GM23338 (cell line): ENCODE results near the gene SMAGP.

Experiments used
- CREB1 ChIP-seq: fragments of 250-450 bp; sonication (Bioruptor Pico); IDR thresholded peaks from 2 replicates; pipeline ENCODE4 v1.5.0; 2020; ENCODE audit warnings: low read depth, mild to moderate bottlenecking, moderate library complexity
- CTCF ChIP-seq, 2 experiments: fragments of 200-600 bp in 1 of 2; sonication (generic) in 1 of 2; conservative IDR thresholded peaks; 2 replicates each; pipeline versions ENCODE4 v1.5.1 to v1.6.1; 2016 to 2017; ENCODE audit warnings: antibody characterized with exemption in 2 of 2, low read depth in 2 of 2, mild to moderate bottlenecking in 2 of 2, moderate library complexity in 1 of 2
- ETS1 ChIP-seq: IDR thresholded peaks from 2 replicates; pipeline ENCODE4 v1.6.1; 2016; ENCODE audit warnings: antibody characterized with exemption
- EZH2 ChIP-seq: fragments of 200-600 bp; sonication (generic); IDR thresholded peaks from one replicate; pipeline ENCODE4 v1.8.0; 2017; ENCODE audit warnings: antibody characterized with exemption, mild to moderate bottlenecking, low read depth; ENCODE audit not compliant: unreplicated experiment
- EZH2phosphoT487 ChIP-seq: fragments of 200-600 bp; sonication (generic); IDR thresholded peaks from one replicate; pipeline ENCODE4 v1.8.1; 2018; ENCODE audit warnings: antibody characterized with exemption; ENCODE audit not compliant: unreplicated experiment
- JUNB ChIP-seq: IDR thresholded peaks from one replicate; pipeline ENCODE4 v1.6.1; 2016; ENCODE audit warnings: antibody characterized with exemption; ENCODE audit not compliant: unreplicated experiment
- NANOG ChIP-seq: IDR thresholded peaks from 2 replicates; pipeline ENCODE4 v1.6.1; 2016; ENCODE audit warnings: antibody characterized with exemption, borderline replicate concordance
- POLR2AphosphoS5 ChIP-seq: IDR thresholded peaks from 2 replicates; pipeline ENCODE4 v1.6.1; 2016; ENCODE audit warnings: antibody characterized with exemption, low read depth
- REST ChIP-seq: IDR thresholded peaks from one replicate; pipeline ENCODE4 v1.6.1; 2018; ENCODE audit warnings: antibody characterized with exemption; ENCODE audit not compliant: unreplicated experiment
- STAT1 ChIP-seq: IDR thresholded peaks from one replicate; pipeline ENCODE4 v1.6.1; 2016; ENCODE audit warnings: antibody characterized with exemption; ENCODE audit not compliant: unreplicated experiment
- ZNF114 ChIP-seq: fragments of 250-450 bp; sonication (Bioruptor Pico); IDR thresholded peaks from 2 replicates; pipeline ENCODE4 v1.5.0; 2020; ENCODE audit warnings: mild to moderate bottlenecking, moderate library complexity

- TF ChIP-seq POLR2AphosphoS5 (no peak), CTCF (conservative IDR thresholded peaks at IDR 0.05; ENCODE audit: low read depth in 2 of 2) (peak; percentile 63 to 66), REST (no peak), JUNB (no peak), EZH2 (no peak), CREB1 (no peak), EZH2phosphoT487 (no peak), NANOG (no peak), ZNF114 (CRISPR knock-in tag) (no peak), ETS1 (no peak), STAT1 (no peak)
These were observed 7.4 kb downstream of the SMAGP start for GRCh38 chr12:51262758-51263177.
